Neural crest cell (in vitro differentiated cells): ENCODE results near the gene HCFC1R1. TPM values are rescaled to one million over a fixed set of nuclear protein-coding genes. Genes with fewer than 3 reads are reported as not detected.
A peak's percentile ranks its signal among the peaks of the same experiment; 100 is the strongest.

Experiments
- DNase-seq: peaks from one replicate; pipeline ENCODE4 v3.0.0; 2021; ENCODE audit warnings: low read depth, mixed read lengths, low spot score
- H3K27ac Mint-ChIP-seq: one replicate; pipeline ENCODE4 v1.8.0; 2021; ENCODE audit warnings: mild to moderate bottlenecking, mixed read lengths; ENCODE audit not compliant: unreplicated experiment
- H3K27me3 Mint-ChIP-seq: 2 replicates; pipeline ENCODE4 v1.8.0; 2021; ENCODE audit warnings: low read depth, mild to moderate bottlenecking, mixed read lengths
- H3K36me3 Mint-ChIP-seq: 2 replicates; pipeline ENCODE4 v1.8.0; 2021; ENCODE audit warnings: low read depth, mild to moderate bottlenecking, mixed read lengths
- H3K4me1 Mint-ChIP-seq: 2 replicates; pipeline ENCODE4 v1.8.0; 2021; ENCODE audit warnings: mixed read lengths
- H3K4me3 Mint-ChIP-seq: one replicate; pipeline ENCODE4 v1.8.0; 2021; ENCODE audit warnings: mild to moderate bottlenecking, mixed read lengths
- H3K9me3 Mint-ChIP-seq: 2 replicates; pipeline ENCODE4 v1.8.0; 2021; ENCODE audit warnings: mixed read lengths
- CTCF ChIP-seq: fragments of 200-600 bp; sonication (generic); conservative IDR thresholded peaks from 2 replicates; pipeline ENCODE4 v1.5.0; 2021; ENCODE audit warnings: antibody characterized with exemption, mild to moderate bottlenecking
- total RNA-seq: library from RNA; stranded (reverse); gene quantifications from 2 replicates; pipeline ENCODE4 v1.2.1, GENCODE V29; 2021

Gene HCFC1R1
- total RNA-seq, 1 donor from 2014 or later: 23.7 TPM

- H3K36me3 Mint-ChIP-seq: peaks cover 3% of the 10 kb centered on the region
- DNase-seq: no peak
- H3K4me3 Mint-ChIP-seq: peak overlapping the region; percentile 54
- no peak for TF ChIP-seq CTCF
- peaks cover 8% of the 10 kb centered on the region for H3K4me1 Mint-ChIP-seq
- no peaks in the 10 kb centered on the region for H3K9me3 Mint-ChIP-seq
- H3K27ac Mint-ChIP-seq: no peak overlapping the region
- H3K27me3 Mint-ChIP-seq: peaks cover 80% of the 10 kb centered on the region
Measured at GRCh38 chr16:3046641-3047386, 23.1 kb upstream of the HCFC1R1 start.

- H3K27ac Mint-ChIP-seq: no peak within 1 kb of the TSS
- H3K9me3 Mint-ChIP-seq: no peaks in the 10 kb centered on the region
- H3K4me1 Mint-ChIP-seq: peaks cover 8% of the 10 kb centered on the region
- H3K4me3 Mint-ChIP-seq: peak within 1 kb of the TSS; percentile 84
- no peak for TF ChIP-seq CTCF
- H3K27me3 Mint-ChIP-seq: peaks cover 85% of the 10 kb centered on the region
- H3K36me3 Mint-ChIP-seq: peaks cover 3% of the 10 kb centered on the region
- peak; percentile 39 for DNase-seq
Measured at GRCh38 chr16:3045758-3046640, 22.3 kb upstream of the HCFC1R1 start, which contains the start of gene MMP25. Gene MMP25, plus strand, starts transcription at chr16:3046561. Its CDS starts 357 bp downstream, at chr16:3046918.

- no peak for TF ChIP-seq CTCF
- Mint-ChIP-seq H3K27me3 (peaks cover 87% of the 10 kb centered on the region), H3K27ac (no peak overlapping the region)
Measured at GRCh38 chr16:3044708-3045107, 21.0 kb upstream of the HCFC1R1 start.

GRCh38 chr16:3042376-3042775 is 18.6 kb upstream of the HCFC1R1 start:
- Mint-ChIP-seq H3K4me3 (no peak overlapping the region), H3K27me3 (peaks cover 90% of the 10 kb centered on the region), H3K36me3 (peaks cover 3% of the 10 kb centered on the region), H3K27ac (no peak overlapping the region), H3K4me1 (peaks cover 8% of the 10 kb centered on the region), H3K9me3 (no peaks in the 10 kb centered on the region)
- DNase-seq: no peak
- TF ChIP-seq CTCF: no peak

More at GRCh38 chr16:3044708-3045107, 21.0 kb upstream of the HCFC1R1 start:
- Mint-ChIP-seq H3K36me3 (peaks cover 3% of the 10 kb centered on the region), H3K9me3 (no peaks in the 10 kb centered on the region), H3K4me1 (peaks cover 8% of the 10 kb centered on the region), H3K4me3 (peak overlapping the region; percentile 84)
- DNase-seq: no peak

GRCh38 chr16:3038896-3039295 is 15.2 kb upstream of the HCFC1R1 start:
- Mint-ChIP-seq H3K4me3 (no peak overlapping the region), H3K27me3 (peaks cover 95% of the 10 kb centered on the region), H3K9me3 (no peaks in the 10 kb centered on the region), H3K4me1 (no peaks in the 10 kb centered on the region), H3K27ac (no peak overlapping the region), H3K36me3 (no peaks in the 10 kb centered on the region)
- no peak for DNase-seq
- no peak for TF ChIP-seq CTCF
